HG02884 (cell line): ENCODE data around the gene UBE4B.
"Not testable (repeated sequence)": the region's sequence is repeated elsewhere in the genome, so short reads cannot be mapped to it uniquely, and the experiment has no call there.

Source experiments
- ATAC-seq: cut with Tn5 transposase; IDR thresholded peaks from one replicate; pipeline ENCODE4 v1.9.1; 2021; ENCODE audit warnings: mild to moderate bottlenecking, moderate library complexity; ENCODE audit not compliant: unreplicated experiment

The UBE4B gene

GRCh38 chr1:10207810-10208209 lies 175.1 kb downstream of the UBE4B start:
- no peak for ATAC-seq

- ATAC-seq: no peak
Observed at GRCh38 chr1:10208537-10208936, 175.8 kb downstream of the UBE4B start.

- ATAC-seq: no peak
Observed at GRCh38 chr1:10209590-10209904, 176.8 kb downstream of the UBE4B start.

GRCh38 chr1:10209905-10210810 lies 177.4 kb downstream of the UBE4B start, which contains the start of gene KIF1B:
KIF1B (plus strand) TSS chr1:10210570; CDS start chr1:10232329, 21,759 bp downstream.
- peak; percentile 96 for ATAC-seq

GRCh38 chr1:10210841-10211804 lies 178.4 kb downstream of the UBE4B start:
- ATAC-seq: peak; percentile 6

GRCh38 chr1:10211805-10212410 lies 179.2 kb downstream of the UBE4B start:
- no peak for ATAC-seq

GRCh38 chr1:10212476-10212875 lies 179.7 kb downstream of the UBE4B start:
- no peak for ATAC-seq

- ATAC-seq: no peak
Observed at GRCh38 chr1:10213186-10213705, 180.5 kb downstream of the UBE4B start.

- ATAC-seq: no peak
Observed at GRCh38 chr1:10216090-10216749, 183.5 kb downstream of the UBE4B start.

GRCh38 chr1:10217748-10218441 lies 185.1 kb downstream of the UBE4B start:
- ATAC-seq: no peak

- no peak for ATAC-seq
Observed at GRCh38 chr1:10220200-10220599, 187.4 kb downstream of the UBE4B start.

GRCh38 chr1:10220657-10221056 lies 187.9 kb downstream of the UBE4B start:
- ATAC-seq: not testable (repeated sequence)

- no peak for ATAC-seq
Observed at GRCh38 chr1:10225573-10225972, 192.8 kb downstream of the UBE4B start.

- ATAC-seq: no peak
Observed at GRCh38 chr1:10228528-10228927, 195.8 kb downstream of the UBE4B start.

GRCh38 chr1:10229903-10230302 lies 197.1 kb downstream of the UBE4B start:
- ATAC-seq: no peak
